NT2/D1 (cell line): ENCODE measurements around the gene SCAMP2.

Experiments used
- SUZ12 ChIP-seq: IDR thresholded peaks from 2 replicates; pipeline ENCODE4 v1.6.1; 2011; ENCODE audit not compliant: insufficient read length, insufficient read depth; ENCODE audit errors: extremely low read depth
- ZNF274 ChIP-seq: IDR thresholded peaks from 2 replicates; pipeline ENCODE4 v1.6.1; 2011; ENCODE audit warnings: mild to moderate bottlenecking, low read depth, low read length

DNA sequence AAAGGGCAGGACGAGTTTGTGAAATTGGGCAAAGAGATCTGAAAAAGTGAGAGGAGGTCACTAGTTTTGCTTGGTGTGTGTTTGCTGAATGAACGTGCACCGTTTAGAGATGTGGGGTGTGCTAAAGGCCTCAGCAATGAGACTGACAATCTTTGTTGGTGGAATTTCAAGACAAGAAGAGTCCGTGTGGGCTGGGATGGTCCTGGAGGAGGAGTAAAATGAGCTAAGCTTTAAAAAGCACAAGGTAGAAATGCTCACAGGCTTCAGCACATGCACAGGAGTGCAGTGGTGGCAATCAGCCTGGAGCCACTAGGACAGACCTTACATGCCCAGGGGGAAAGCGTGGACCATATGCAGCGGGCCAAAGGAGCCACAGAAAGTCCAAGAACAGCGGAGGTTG lies 48.2 kb downstream of the SCAMP2 start:
- TF ChIP-seq SUZ12 = no peak
- no peak for TF ChIP-seq ZNF274
